GM12878 (cell line): ENCODE measurements around the gene SRF. TPM values are rescaled to one million over a fixed set of nuclear protein-coding genes. Genes with fewer than 3 reads are reported as not detected.

Experiments
- ATAC-seq: fragments of 200-7000 bp; cut with Tn5 transposase; 3 replicates; pipeline ENCODE4 v1.9.1; 2020; ENCODE audit warnings: mild to moderate bottlenecking, moderate library complexity
- BruUV-seq: library from RNA; stranded (reverse); fragments of 400-500 nt; replicated peaks from 2 replicates; lab custom pipeline; 2021; lab: Mats Ljungman, UMichigan
- CTCF ChIA-PET: fragments of 300-600 bp; sonication (Branson Sonifier 250); formaldehyde crosslinking; extraction: SDS; loops from one replicate; lab custom pipeline; 2021; ENCODE audit warnings: inconsistent platforms; lab: Yijun Ruan, JAX
- POLR2A ChIA-PET: fragments of 350-600 bp; formaldehyde crosslinking; extraction: SDS; loops from one replicate; lab custom pipeline; 2021; ENCODE audit warnings: inconsistent platforms; lab: Charles Lee
- RAD21 ChIA-PET: fragments of 300-600 bp; sonication (Branson Sonifier 250); formaldehyde crosslinking; loops from one replicate; lab custom pipeline; 2023; ENCODE audit warnings: antibody characterized with exemption; ENCODE audit not compliant: unreplicated experiment; lab: Charles Lee
- SMC1A ChIA-PET: fragments of 300-600 bp; sonication (Branson Sonifier 250); formaldehyde crosslinking; loops from one replicate; lab custom pipeline; 2023; ENCODE audit not compliant: unreplicated experiment, uncharacterized antibody; lab: Charles Lee
- DNase-seq: peaks from one replicate; pipeline ENCODE4 v3.0.0-alpha.2; 2011; ENCODE audit warnings: low read depth, low spot score
- FAIRE-seq: peaks from 3 replicates; lab custom pipeline; 2011; peaks lifted over from hg19 to GRCh38; lab: Jason Lieb, UNC
- H2AFZ ChIP-seq: 2 replicates; pipeline ENCODE4 v1.6.0; 2011; ENCODE audit warnings: low read depth, low read length, control low read depth; ENCODE audit not compliant: control insufficient read depth
- H3K27ac ChIP-seq: 2 replicates; pipeline ENCODE4 v1.5.1; 2011; ENCODE audit warnings: control low read depth; ENCODE audit not compliant: control insufficient read depth, insufficient read depth
- H3K27me3 ChIP-seq, 2 experiments: replicated peaks in 1 of 2; 2 replicates each; pipeline versions ENCODE4 v1.6.0 to v1.6.1; 2011; ENCODE audit warnings: low read length in 1 of 2; ENCODE audit not compliant: control insufficient read depth in 2 of 2, insufficient read depth in 2 of 2
- H3K36me3 ChIP-seq, 2 experiments: 2 replicates each; pipeline ENCODE4 v1.5.1; 2011; ENCODE audit warnings: low read length in 1 of 2; ENCODE audit not compliant: control insufficient read depth in 2 of 2, insufficient read depth in 2 of 2
- H3K4me1 ChIP-seq: 2 replicates; pipeline ENCODE4 v1.6.1; 2011; ENCODE audit warnings: mild to moderate bottlenecking, low read length, moderate library complexity, mixed read lengths; ENCODE audit not compliant: control insufficient read depth, insufficient read depth
- H3K4me2 ChIP-seq: 2 replicates; pipeline ENCODE4 v1.6.0; 2011; ENCODE audit warnings: control low read depth; ENCODE audit not compliant: control insufficient read depth, insufficient read depth
- H3K4me3 ChIP-seq: fragments of 200-600 bp; sonication (generic); 2 replicates; pipeline ENCODE4 v1.5.1; 2016
- H3K79me2 ChIP-seq: 2 replicates; pipeline ENCODE4 v1.6.0; 2011; ENCODE audit warnings: low read length; ENCODE audit not compliant: control insufficient read depth, insufficient read depth
- H3K9ac ChIP-seq: 2 replicates; pipeline ENCODE4 v1.8.0; 2011; ENCODE audit warnings: low read length, control low read depth, mixed read lengths; ENCODE audit not compliant: control insufficient read depth, insufficient read depth
- H3K9me3 ChIP-seq: replicated peaks from 3 replicates; pipeline ENCODE4 v1.5.1; 2011; ENCODE audit warnings: mild to moderate bottlenecking, low read length; ENCODE audit not compliant: control insufficient read depth, insufficient read depth
- H4K20me1 ChIP-seq: 2 replicates; pipeline ENCODE4 v1.6.0; 2011; ENCODE audit not compliant: control insufficient read depth, insufficient read depth
- CBX5 ChIP-seq: sonication (generic); IDR thresholded peaks from 2 replicates; pipeline ENCODE4 v1.6.1; 2016; ENCODE audit warnings: low read depth, moderate library complexity, mild to moderate bottlenecking, inconsistent platforms
- CUX1 ChIP-seq: IDR thresholded peaks from 2 replicates; pipeline ENCODE4 v1.6.1; 2012; ENCODE audit warnings: improper control_type of control experiment, low read depth, low read length; ENCODE audit not compliant: insufficient replicate concordance
- IKZF2 ChIP-seq, 2 experiments: fragments of 450-650 bp; IDR thresholded peaks; 2 replicates each; pipeline ENCODE4 v1.6.1; 2017; ENCODE audit warnings: mild to moderate bottlenecking in 2 of 2, moderate library complexity in 2 of 2
- MLLT1 ChIP-seq: fragments of 450-650 bp; IDR thresholded peaks from 2 replicates; pipeline ENCODE4 v1.6.1; 2016; ENCODE audit warnings: mild to moderate bottlenecking
- MXI1 ChIP-seq: fragments of 150-350 bp; IDR thresholded peaks from 2 replicates; pipeline ENCODE4 v1.6.1; 2011; ENCODE audit warnings: low read depth, mild to moderate bottlenecking, inconsistent platforms, low read length, improper control_type of control experiment
- NFIC ChIP-seq: IDR thresholded peaks from 2 replicates; pipeline ENCODE4 v1.6.1; 2012; ENCODE audit warnings: low read depth, mild to moderate bottlenecking, inconsistent platforms, low read length, moderate library complexity
- NR2C1 ChIP-seq: fragments of 450-650 bp; IDR thresholded peaks from 2 replicates; pipeline ENCODE4 v1.6.1; 2017; ENCODE audit warnings: antibody characterized with exemption, mild to moderate bottlenecking, moderate library complexity
- NR2C2 ChIP-seq: IDR thresholded peaks from 2 replicates; pipeline ENCODE4 v1.6.1; 2011; ENCODE audit warnings: borderline replicate concordance, low read depth; ENCODE audit not compliant: control insufficient read depth, insufficient read length
- NRF1 ChIP-seq: conservative IDR thresholded peaks from 2 replicates; pipeline ENCODE4 v1.6.1; 2011; ENCODE audit warnings: mild to moderate bottlenecking, low read depth, low read length, improper control_type of control experiment
- RB1 ChIP-seq: fragments of 450-650 bp; formaldehyde crosslinking; IDR thresholded peaks from 2 replicates; pipeline ENCODE4 v1.6.1; 2017; ENCODE audit warnings: mild to moderate bottlenecking, borderline replicate concordance
- SMAD1 ChIP-seq: fragments of 450-650 bp; IDR thresholded peaks from 2 replicates; pipeline ENCODE4 v1.6.1; 2018; ENCODE audit warnings: mild to moderate bottlenecking, low read depth; ENCODE audit not compliant: partially characterized antibody
- WGBS: methylation state at CpG from one replicate; pipeline ENCODE4 v1.1.6; 2016; ENCODE audit warnings: low lambda C conversion rate; ENCODE audit not compliant: insufficient replicate concordance, insufficient coverage; ENCODE audit errors: missing lambda C conversion rate; 5-methylcytosine and 5-hydroxymethylcytosine counted together
- in situ Hi-C: fragments of 300-500 bp; cut with MboI; formaldehyde crosslinking; loops from 9 replicates; pipeline ENCODE4 v1.14.3; 2018; ENCODE audit warnings: mixed read lengths
- intact Hi-C: fragments of 100-400 bp; cut with micrococcal nuclease; formaldehyde crosslinking; loops from one replicate; pipeline ENCODE4 v1.14.2; 2022; ENCODE audit not compliant: unreplicated experiment
- polyA plus RNA-seq, 11 experiments: library from polyadenylated mRNA; depleted of rRNA in 4 of 11; unstranded in 6 of 11; stranded (reverse) in 5 of 11; fragments of >200 nt; fragmentation: Nextera tagmentation in 4 of 11; fragmentation: Illumina TruSeq in 1 of 11; extraction: Ambion mirVana in 4 of 11; extraction: Trizol in 1 of 11; gene quantifications; 1 replicate in 1 of 11; 2 replicates in 10 of 11; pipeline versions ENCODE4 v1.2.1 to v1.2.3, GENCODE V29; 2011 to 2016; ENCODE audit warnings: inconsistent platforms in 2 of 11, missing spikeins in 2 of 11, low read depth in 1 of 11
- total RNA-seq, 4 experiments: library from RNA; depleted of rRNA in 3 of 4; stranded (reverse); fragments of >200 nt in 3 of 4; fragmentation: Illumina TruSeq in 1 of 4; extraction: Trizol in 1 of 4; gene quantifications; 2 replicates each; pipeline versions ENCODE4 v1.2.1 to v1.2.3, GENCODE V29; 2013 to 2021
- TF ChIP-seq, protein P1 (sequence below): IDR thresholded peaks from 2 replicates; pipeline ENCODE4 v1.6.1; 2012; ENCODE audit warnings: low read depth, low read length, improper control_type of control experiment

SRF gene
- total and polyA plus RNA-seq, 10 of the 15 experiments (the other 5 are each of a cell fraction or from before 2014, with no cell fraction given), result 2.3 to 56.3 (median 28.2) TPM

GRCh38 chr6:43226192-43226851, 55.3 kb downstream of the SRF start:
- H3K9ac ChIP-seq, result no peak overlapping the region
- no peaks in the 10 kb centered on the region for H4K20me1 ChIP-seq
- no peaks in the 10 kb centered on the region; a peak in 1 of 4 replicates for H3K36me3 ChIP-seq
- CTCF ChIA-PET, result interaction anchor here (0.7 to 1.3 kb wide), 4 partner anchors 12 to 281 kb away, joined by 3 to 4 read pairs (median 3); no protein-coding TSS in a partner anchor
- 99% methylated on average over 11 of the region's 11 CpGs for WGBS
- H3K27ac ChIP-seq, result 0 out of 2 replicates have a peak overlapping the region, but pooled peaks have one; percentile 10
- peaks cover 22% of the 10 kb centered on the region for H3K79me2 ChIP-seq
- no peak for FAIRE-seq
- BruUV-seq, result no TSS peak
- no peak overlapping the region for H3K4me2 ChIP-seq
- H3K9me3 ChIP-seq, result no peaks in the 10 kb centered on the region
- H3K4me1 ChIP-seq, result peaks cover 27% of the 10 kb centered on the region
- no peak overlapping the region for H3K4me3 ChIP-seq
- intact Hi-C loops (no loop called here), in situ Hi-C loops (no loop called here)
- SMC1A ChIA-PET, result interaction anchor here (2.5 kb wide), 1 partner anchor 52 kb away, joined by 8 read pairs; no protein-coding TSS in a partner anchor
- no peak for ATAC-seq
- H3K27me3 ChIP-seq, result no peaks in the 10 kb centered on the region
- TF ChIP-seq NR2C2 (no peak), IKZF2 (IDR thresholded peaks at IDR 0.05) (no peak), SMAD1 (no peak), NRF1 (no peak), NR2C1 (no peak), CUX1 (no peak), CBX5 (no peak), NFIC (no peak), MXI1 (no peak), RB1 (no peak), MLLT1 (no peak)
- TF ChIP-seq, protein P1, sequence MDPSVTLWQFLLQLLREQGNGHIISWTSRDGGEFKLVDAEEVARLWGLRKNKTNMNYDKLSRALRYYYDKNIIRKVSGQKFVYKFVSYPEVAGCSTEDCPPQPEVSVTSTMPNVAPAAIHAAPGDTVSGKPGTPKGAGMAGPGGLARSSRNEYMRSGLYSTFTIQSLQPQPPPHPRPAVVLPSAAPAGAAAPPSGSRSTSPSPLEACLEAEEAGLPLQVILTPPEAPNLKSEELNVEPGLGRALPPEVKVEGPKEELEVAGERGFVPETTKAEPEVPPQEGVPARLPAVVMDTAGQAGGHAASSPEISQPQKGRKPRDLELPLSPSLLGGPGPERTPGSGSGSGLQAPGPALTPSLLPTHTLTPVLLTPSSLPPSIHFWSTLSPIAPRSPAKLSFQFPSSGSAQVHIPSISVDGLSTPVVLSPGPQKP, result no peak
- TF ChIP-seq, all 136 proteins: peak for 0
- no peak overlapping the region for H2AFZ ChIP-seq
- no peak for DNase-seq
- POLR2A ChIA-PET, result interaction anchor here (0.6 to 1.2 kb wide), 2 partner anchors 171 to 348 kb away, joined by 3 to 5 read pairs; no protein-coding TSS in a partner anchor
- RAD21 ChIA-PET, result interaction anchor here (0.5 to 1.1 kb wide), 2 partner anchors 20 to 479 kb away, joined by 3 to 4 read pairs; no protein-coding TSS in a partner anchor
